ENCODE data around the gene GRK1. TPM values are rescaled to one million over a fixed set of nuclear protein-coding genes. Genes with fewer than 3 reads are reported as not detected.
A peak's percentile ranks its signal among the peaks of the same experiment; 100 is the strongest.
"Not testable (repeated sequence)": the region's sequence is repeated elsewhere in the genome, so short reads cannot be mapped to it uniquely, and the experiment has no call there.

Gene GRK1
- total RNA-seq, 1 donor = under 0.01 TPM

DNA sequence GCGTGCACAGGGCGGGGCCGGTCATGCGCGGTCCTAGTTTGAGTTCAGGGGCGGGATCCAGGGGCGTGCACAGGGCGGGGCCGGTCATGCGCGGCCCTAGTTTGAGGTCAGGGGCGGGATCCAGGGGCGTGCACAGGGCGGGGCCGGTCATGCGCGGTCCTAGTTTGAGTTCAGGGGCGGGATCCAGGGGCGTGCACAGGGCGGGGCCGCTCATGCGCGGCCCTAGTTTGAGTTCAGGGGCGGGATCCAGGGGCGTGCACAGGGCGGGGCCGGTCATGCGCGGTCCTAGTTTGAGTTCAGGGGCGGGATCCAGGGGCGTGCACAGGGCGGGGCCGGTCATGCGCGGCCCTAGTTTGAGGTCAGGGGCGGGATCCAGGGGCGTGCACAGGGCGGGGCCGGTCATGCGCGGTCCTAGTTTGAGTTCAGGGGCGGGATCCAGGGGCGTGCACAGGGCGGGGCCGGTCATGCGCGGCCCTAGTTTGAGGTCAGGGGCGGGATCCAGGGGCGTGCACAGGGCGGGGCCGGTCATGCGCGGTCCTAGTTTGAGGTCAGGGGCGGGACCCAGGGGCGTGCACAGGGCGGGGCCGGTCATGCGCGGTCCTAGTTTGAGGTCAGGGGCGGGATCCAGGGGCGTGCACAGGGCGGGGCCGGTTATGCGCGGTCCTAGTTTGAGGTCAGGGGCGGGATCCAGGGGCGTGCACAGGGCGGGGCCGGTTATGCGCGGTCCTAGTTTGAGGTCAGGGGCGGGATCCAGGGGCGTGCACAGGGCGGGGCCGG, 58.5 kb downstream of the GRK1 start:
- not testable (repeated sequence) for DNase-seq (ENCODE audit: low read depth in 2 of 3, low spot score in 2 of 3)

DNA sequence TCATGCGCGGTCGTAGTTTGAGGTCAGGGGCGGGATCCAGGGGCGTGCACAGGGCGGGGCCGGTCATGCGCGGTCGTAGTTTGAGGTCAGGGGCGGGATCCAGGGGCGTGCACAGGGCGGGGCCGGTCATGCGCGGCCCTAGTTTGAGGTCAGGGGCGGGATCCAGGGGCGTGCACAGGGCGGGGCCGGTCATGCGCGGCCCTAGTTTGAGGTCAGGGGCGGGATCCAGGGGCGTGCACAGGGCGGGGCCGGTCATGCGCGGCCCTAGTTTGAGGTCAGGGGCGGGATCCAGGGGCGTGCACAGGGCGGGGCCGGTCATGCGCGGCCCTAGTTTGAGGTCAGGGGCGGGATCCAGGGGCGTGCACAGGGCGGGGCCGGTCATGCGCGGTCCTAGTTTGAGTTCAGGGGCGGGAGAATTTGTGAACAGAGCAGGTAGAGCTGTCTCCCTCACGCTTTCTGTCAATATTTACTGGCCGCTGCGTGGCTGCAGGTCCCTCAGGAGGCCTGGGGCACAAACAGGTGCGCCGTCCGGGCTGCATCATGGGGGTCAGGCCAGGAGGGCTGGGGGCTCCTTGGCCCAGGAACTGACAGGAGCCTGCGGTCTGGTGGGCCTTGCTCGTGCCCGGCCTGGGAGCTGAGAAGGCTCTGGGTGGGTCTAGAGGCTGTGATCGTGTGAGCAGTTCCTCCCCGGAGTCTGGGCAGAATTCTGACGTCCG, 59.2 kb downstream of the GRK1 start:
- DNase-seq (ENCODE audit: low read depth in 2 of 3, low spot score in 2 of 3) = not testable (repeated sequence)

DNA sequence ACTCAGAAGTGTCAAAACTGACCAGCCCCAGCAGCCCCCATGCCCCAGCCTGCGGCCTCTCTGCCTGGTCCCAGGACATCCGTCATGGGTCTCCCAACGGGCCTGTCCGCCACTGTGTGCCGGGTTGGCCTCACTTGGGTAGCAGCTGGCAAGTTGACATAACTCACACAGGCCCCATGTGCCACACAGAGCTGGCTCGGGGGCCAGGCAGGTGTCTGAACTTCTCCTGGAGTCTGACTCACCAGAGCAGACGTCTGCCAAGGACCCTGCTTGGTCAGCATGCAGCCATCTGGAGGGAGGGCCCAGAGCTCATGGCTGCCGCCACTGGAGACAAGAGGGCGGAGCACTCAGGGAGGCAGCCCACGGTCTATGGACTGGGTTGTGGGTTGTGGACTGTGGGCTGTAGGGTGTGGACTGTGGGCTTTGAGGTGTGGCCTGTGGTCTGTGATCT, 60.0 kb downstream of the GRK1 start:
- DNase-seq (ENCODE audit: low read depth in 2 of 3, low spot score in 2 of 3) = no peak

- no peak for DNase-seq (ENCODE audit: low read depth in 2 of 3, low spot score in 2 of 3)
These were observed 61.6 kb downstream of the GRK1 start for GRCh38 chr13:113728571-113729054.

GRCh38 chr13:113729187-113730019, 62.4 kb downstream of the GRK1 start:
- DNase-seq (ENCODE audit: low read depth in 2 of 3, low spot score in 2 of 3) = no peak

- no peak for DNase-seq (ENCODE audit: low read depth in 2 of 3, low spot score in 2 of 3)
These were observed 63.3 kb downstream of the GRK1 start for GRCh38 chr13:113730258-113730691.

- no peak for DNase-seq (ENCODE audit: low read depth in 2 of 3, low spot score in 2 of 3)
These were observed 63.8 kb downstream of the GRK1 start for GRCh38 chr13:113730831-113731191.

DNA sequence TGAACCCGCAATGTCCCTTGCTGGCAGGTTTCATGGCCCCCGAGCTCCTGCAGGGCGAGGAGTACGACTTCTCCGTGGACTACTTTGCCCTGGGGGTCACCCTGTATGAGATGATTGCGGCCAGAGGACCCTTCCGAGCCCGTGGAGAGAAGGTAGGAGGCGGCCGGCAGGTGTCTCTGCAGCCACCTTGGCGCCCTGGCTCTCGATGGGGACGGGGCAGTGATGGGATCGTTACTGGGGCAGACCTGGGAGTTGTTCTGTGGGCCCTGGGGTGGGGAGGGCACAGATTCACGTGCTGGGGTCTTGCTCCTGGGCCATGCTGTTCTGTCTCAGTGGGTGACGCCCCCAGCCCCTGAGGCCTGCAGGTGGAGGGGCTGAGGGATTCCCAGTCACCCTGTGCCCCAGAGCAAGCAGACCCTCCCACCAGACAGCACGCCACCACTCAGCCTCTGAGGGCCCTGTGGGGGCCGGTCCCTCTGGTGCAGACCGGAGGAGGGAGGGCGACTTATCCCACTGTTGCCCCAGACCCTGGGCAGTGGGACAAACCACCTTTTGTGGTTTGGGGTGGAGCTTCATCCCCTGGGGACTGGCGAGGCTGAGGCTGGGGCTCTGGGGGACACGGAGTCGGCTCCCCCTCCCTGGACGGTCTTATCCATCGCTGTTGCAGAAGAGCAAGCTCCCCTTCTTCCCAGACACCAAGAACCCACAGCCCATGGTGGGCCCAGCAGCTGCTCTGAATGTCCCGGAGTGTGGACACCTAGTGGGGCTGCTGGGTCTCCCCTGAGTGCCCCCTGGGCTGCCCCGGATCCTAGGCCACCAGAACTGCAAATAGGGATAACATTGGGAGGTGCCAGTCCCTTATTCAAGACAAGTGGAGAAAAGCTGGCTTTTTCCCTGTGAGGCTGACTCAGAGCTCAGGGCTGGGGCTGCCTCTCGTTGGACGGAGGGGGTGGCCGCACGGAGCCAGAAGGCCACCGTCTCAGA, 64.5 kb downstream of the GRK1 start:
- no peak for DNase-seq (ENCODE audit: low read depth in 2 of 3, low spot score in 2 of 3)

DNA sequence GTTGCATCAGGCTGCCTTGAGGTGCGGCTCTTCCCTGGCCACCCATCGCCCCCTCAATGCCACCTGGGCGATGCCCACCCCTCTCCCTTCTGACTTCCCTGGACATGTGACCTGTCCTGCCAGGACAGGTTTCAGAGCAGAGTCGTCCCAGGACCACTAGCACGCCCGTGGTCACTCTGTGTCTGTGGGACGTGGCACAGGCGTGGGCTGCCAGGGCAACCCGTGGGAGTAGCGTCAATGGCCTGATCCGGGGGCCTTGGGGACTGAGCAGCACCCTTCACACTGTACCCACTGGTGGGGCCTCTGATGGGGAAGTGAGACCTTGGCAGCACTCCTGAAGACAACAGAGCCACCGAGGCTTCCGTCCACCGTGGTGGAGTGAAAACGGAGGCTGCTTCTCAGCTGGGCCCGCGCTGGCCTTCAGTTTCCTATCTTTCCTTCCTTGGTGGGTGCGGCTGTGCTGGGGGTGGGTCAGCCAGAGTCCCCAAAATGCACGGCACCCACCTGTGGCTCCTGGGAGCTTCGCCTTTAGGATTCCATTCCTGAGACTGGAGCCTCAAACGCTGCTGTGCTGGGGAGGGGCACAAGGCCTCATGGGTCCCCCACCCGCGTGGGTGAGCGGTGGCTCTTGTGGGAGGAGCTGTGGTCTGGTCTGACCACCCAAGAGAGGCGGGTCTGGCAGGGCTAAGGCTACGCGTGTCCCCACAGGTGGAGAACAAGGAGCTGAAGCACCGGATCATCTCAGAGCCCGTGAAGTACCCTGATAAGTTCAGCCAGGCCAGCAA, 65.3 kb downstream of the GRK1 start:
- DNase-seq (ENCODE audit: low read depth in 2 of 3, low spot score in 2 of 3) = peak in 1 of 3 donors; percentile 50

DNA sequence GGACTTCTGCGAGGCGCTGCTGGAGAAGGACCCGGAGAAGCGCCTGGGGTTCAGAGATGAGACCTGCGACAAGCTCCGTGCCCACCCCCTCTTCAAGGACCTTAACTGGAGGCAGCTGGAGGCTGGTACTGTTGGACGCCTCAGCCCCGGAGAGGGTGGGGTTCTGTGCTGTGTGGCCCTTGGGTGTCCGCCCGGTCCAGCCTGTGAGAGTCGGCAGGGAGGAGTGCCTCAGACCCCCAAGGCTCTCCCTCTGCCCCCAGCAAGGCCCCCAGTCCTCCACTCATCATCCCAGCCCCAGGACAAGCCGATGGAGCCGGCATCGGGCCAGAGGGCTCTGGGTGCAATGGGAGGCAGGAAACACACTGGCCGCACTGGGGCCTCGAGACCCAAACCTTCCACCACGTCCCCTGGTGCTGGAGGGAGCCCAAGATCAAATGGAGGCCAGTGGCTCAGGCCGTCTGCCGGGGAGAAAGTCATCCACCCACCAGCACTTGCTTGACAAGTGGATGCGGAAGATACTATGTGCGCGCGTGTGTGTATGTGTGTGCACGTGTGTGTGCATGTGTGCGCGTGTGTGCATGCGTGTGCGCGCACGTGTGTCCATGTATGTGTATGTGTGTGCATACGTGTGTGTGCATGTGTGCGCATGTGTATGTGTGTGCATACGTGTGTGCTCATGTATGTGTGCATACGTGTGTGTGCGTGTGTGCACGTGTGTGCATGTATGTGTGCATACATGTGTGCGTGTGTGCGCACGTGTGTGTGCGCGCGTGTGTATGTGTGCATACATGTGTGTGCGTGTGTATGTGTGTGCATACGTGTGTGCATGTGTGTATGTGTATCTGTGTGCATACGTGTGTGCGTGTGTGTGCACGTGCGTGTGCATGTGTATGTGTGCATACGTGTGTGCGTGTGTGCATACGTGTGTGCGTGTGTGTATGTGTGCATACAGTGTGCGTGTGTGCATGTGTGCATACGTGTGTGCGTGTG, 66.2 kb downstream of the GRK1 start:
- no peak for DNase-seq (ENCODE audit: low read depth in 2 of 3, low spot score in 2 of 3)

DNA sequence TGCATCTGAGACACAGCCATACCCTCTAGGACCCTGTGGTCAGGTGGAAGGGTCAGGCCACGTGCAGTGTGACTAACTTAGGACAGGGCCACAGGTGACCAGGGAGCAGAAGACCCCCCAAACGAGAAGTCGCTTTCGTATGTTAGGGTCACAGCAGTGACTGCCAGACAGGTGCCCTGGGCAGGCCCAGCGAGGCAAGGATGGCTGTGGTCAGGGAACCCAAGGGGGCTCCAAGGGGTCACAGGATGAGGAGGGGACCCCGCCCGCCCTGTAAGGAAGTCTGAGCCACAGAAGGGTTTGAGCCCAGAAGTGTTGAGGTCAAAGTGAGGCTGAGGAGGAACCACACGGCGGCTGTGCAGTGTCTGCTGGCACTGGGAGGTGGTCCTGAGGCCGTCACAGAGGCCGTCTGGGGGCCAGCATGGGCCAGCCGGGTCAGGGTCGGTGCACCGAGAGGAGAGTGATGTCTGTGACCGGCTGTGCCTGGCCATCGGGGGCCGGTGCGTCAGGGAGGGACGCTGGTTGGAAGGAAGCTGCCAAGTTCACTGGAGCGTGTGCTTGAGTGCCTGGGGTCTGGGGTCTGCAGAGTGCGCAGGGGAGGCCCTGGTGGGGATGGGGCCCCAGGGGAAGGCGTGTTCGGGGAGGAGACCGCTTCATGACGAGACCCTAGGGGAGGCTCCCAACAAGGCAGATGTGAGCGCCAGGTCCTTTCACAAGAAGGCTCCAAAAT, 67.2 kb downstream of the GRK1 start:
- no peak for DNase-seq (ENCODE audit: low read depth in 2 of 3, low spot score in 2 of 3)

GRCh38 chr13:113734826-113735125, 67.8 kb downstream of the GRK1 start:
- no peak for DNase-seq (ENCODE audit: low read depth in 2 of 3, low spot score in 2 of 3)

GRCh38 chr13:113735194-113735593, 68.2 kb downstream of the GRK1 start:
- DNase-seq (ENCODE audit: low read depth in 2 of 3, low spot score in 2 of 3) = no peak

- DNase-seq (ENCODE audit: low read depth in 2 of 3, low spot score in 2 of 3) = no peak
These were observed 68.7 kb downstream of the GRK1 start for GRCh38 chr13:113735750-113736149.

DNA sequence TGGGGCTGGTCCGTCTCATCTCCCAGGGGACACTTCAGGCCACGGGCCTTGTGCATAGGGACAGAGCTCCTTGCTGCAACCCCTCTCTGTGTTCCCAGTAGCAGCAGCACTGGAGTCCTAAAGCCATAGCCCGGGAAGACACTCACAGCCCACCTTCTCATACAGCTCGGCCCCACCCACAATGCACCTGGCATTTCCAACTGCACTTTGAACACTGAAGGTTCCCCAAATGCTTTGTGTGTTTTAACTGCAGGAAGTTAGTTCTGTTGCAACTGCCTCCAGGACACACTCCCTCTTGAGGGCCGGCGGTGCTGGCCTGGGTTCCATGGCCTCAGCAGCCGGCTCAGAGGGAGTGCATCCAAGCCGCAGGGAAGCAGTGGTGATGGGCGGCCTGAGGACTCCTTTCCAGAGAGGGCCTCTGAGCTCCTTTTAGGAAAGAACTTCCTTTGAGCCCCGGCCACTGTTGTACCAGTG, 69.3 kb downstream of the GRK1 start:
- no peak for DNase-seq (ENCODE audit: low read depth in 2 of 3, low spot score in 2 of 3)

- no peak for DNase-seq (ENCODE audit: low read depth in 2 of 3, low spot score in 2 of 3)
These were observed 70.8 kb downstream of the GRK1 start for GRCh38 chr13:113737803-113738202.
